Epithelial cell of proximal tubule (primary cell): ENCODE measurements around the gene THEM4. TPM values are rescaled to one million over a fixed set of nuclear protein-coding genes. Genes with fewer than 3 reads are reported as not detected.

Source experiments
- DNase-seq: peaks from one replicate; pipeline ENCODE4 v3.0.0-alpha.2; 2011; ENCODE audit warnings: low read depth
- H3K4me3 ChIP-seq: 2 replicates; pipeline ENCODE4 v1.5.1; 2011; ENCODE audit warnings: low read depth, mild to moderate bottlenecking, low read length
- total RNA-seq: library from RNA; depleted of rRNA; stranded (reverse); fragments of >200 nt; gene quantifications from 2 replicates; pipeline ENCODE4 v1.2.3, GENCODE V29; 2015
- TF ChIP-seq, protein P1 (sequence below): conservative IDR thresholded peaks from 2 replicates; pipeline ENCODE4 v1.5.1; 2012; ENCODE audit warnings: low read depth, mild to moderate bottlenecking, low read length

The THEM4 gene
- total RNA-seq, 1 donor from 2014 or later = 7.0 TPM

GRCh38 chr1:151934048-151934493 lies 24.8 kb upstream of the THEM4 start:
- TF ChIP-seq, protein P1, sequence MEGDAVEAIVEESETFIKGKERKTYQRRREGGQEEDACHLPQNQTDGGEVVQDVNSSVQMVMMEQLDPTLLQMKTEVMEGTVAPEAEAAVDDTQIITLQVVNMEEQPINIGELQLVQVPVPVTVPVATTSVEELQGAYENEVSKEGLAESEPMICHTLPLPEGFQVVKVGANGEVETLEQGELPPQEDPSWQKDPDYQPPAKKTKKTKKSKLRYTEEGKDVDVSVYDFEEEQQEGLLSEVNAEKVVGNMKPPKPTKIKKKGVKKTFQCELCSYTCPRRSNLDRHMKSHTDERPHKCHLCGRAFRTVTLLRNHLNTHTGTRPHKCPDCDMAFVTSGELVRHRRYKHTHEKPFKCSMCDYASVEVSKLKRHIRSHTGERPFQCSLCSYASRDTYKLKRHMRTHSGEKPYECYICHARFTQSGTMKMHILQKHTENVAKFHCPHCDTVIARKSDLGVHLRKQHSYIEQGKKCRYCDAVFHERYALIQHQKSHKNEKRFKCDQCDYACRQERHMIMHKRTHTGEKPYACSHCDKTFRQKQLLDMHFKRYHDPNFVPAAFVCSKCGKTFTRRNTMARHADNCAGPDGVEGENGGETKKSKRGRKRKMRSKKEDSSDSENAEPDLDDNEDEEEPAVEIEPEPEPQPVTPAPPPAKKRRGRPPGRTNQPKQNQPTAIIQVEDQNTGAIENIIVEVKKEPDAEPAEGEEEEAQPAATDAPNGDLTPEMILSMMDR = peak; percentile 92
- H3K4me3 ChIP-seq = no peak overlapping the region
- DNase-seq = peak; percentile 19

DNA sequence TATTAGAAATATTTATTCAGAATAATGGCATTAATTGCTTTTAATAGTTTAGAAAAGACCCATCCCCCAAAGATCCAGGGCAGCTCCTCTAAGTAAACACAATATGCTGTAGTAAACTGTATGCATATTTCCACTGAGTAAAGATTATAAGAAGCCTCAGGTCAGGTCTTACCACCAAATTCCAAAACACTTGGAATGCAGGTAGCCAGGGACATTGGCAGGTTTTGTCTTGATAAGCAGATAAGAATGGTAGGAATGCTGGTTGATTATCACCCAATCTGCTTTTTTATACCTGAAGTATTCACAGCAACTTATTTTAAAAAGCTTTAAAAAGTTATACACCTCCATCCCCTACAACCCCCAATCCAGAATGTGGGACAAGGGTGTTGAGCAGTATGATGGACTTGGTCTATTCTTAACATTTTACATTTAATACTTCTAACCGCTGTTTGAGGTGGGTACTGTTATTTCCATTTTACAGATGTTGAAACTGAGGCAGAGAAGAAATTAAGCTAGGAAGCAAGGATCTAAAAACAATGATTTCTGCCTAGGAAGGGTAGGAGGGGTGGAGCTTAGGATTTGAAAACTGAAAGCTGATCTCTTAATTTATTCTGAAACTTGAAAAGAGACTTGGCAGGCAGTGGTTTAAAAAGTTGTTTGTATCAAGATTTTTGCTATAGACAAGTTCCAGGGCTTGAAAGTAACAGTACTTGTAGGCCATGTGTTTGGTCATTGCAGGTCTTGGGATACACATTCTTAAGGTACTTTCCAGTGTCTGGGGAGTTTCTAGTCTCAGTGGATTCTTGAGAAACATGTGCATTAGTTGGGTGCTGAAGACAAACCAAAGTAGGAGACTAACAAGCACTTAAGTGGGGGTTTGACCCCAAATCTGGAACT lies 15.6 kb upstream of the THEM4 start:
- DNase-seq = no peak
- TF ChIP-seq, protein P1 = no peak
- no peak overlapping the region for H3K4me3 ChIP-seq

DNA sequence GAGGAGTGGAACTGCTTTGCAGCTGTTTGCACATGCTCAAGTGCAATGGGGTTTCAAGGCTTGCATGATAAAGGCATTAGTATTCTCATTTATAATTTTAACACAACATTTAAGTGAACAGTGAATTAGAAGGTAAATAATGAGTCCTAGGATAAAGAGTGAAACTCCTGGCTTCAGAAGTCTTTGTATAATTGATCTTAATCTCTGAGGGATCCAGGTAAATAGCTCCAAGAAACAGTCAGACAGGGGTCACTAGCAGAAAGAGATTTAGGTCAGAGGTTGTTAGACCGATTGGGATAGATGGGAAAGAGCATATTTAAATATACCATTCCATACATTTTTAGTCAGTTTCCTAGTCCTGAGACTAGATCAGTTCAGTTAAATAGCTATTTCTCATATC lies 14.1 kb upstream of the THEM4 start:
- TF ChIP-seq, protein P1 = no peak
- H3K4me3 ChIP-seq = no peak overlapping the region
- no peak for DNase-seq

GRCh38 chr1:151920149-151920548 lies 10.8 kb upstream of the THEM4 start:
- no peak overlapping the region for H3K4me3 ChIP-seq
- TF ChIP-seq, protein P1 = no peak
- DNase-seq = no peak

DNA sequence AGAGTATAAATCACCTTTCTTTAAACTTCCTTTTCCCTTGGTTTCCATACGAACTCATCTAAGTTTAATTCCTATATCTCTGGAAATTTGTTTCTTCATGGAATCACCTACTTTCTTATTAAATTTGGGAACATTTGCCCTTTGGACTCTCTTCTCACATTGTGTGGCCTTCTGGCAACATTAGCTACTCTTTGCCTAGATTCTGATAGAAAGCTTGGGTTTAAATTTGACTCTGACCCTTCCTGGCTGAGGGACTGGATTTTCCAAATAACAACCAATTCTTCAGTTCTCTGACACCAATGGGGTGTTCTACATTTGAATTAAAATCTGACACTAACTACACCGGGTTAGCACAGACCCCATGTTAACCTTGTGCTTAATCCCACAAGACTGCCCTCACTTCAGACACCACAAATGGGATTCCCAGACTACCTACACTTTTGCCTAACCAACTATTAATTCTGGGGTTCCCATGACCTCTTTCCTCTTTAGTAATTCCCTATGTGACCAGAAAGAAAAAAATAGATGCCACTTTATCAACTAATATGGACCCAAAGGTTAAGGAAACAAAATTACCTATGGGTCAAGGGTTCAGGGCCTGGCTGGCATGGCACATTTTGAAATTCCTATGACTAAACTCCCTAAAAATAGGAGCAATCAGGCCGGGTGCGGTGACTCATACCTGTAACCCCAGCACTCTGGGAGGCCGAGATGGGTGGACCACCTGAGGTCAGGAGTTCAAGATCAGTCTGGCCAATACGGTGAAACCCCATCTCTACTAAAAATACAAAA lies 9.7 kb upstream of the THEM4 start:
- no peak overlapping the region for H3K4me3 ChIP-seq
- no peak for DNase-seq
- TF ChIP-seq, protein P1 = no peak

GRCh38 chr1:151918156-151918555 lies 8.8 kb upstream of the THEM4 start:
- TF ChIP-seq, protein P1 = no peak
- DNase-seq = no peak
- H3K4me3 ChIP-seq = no peak overlapping the region
